Measurements from ENCODE around the gene RASA2. TPM values are rescaled to one million over a fixed set of nuclear protein-coding genes. Genes with fewer than 3 reads are reported as not detected.

Gene RASA2
- total RNA-seq, 2 donors from 2014 or later = 7.8 to 13.5 TPM

DNA sequence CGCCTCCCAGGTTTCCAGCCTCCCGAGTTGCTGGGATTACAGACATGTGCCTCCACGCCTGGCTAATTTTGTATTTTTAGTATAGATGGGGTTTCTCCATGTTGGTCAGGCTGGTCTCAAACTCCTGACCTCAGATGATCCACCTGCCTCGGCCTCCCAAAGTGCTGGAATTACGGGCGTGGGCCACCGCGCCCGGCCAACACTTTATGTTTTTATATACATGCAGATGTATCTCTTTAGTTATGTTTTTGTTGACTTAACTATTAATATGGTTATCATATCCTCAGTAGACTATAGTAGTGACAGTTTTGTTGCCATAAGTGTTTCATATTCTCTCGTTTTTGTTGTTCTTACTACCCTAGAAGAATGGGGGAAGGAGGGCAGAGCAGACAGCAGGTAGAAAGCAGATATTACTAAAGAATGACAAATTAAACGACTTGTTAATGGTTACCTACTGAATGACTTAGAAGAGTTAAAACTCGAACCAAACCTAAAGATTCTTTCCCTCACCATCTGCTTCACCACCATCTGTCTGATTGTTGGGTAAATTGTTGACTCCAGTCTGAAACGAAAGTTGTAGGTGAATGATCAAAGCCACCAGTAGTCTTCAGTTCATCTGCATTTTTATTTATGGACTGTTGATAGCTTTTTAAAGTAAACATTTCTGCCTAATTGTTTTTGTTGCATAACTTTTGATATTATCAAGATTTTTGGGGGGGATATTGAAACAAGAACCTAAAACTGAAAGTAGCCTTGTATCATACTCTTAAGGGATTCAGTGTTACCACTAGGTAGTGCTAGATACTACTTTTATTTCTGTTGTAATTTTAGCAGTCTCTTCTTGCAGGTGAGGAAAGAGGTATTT lies 89.3 kb downstream of the RASA2 start:
- no peaks in the 10 kb centered on the region for H3K36me3 ChIP-seq
- no peak overlapping the region for H3K27ac ChIP-seq
- no peaks in the 10 kb centered on the region for H3K27me3 ChIP-seq (replicated peaks; ENCODE audit: insufficient read depth)
- WGBS = 85% methylated on average over 13 of the region's 13 CpGs
- H3K4me1 ChIP-seq (replicated peaks) = no peaks in the 10 kb centered on the region
- no peak for DNase-seq (ENCODE audit: low spot score)
- intact Hi-C loops (cut with DNase I) = loop anchor here (2.0 to 5.0 kb wide), 3 partner anchors 71 to 301 kb away; partner anchors contain the start of genes ATP1B3 and RNF7
- TF ChIP-seq POLR2A (IDR thresholded peaks at IDR 0.05) (no peak), POLR2AphosphoS5 (IDR thresholded peaks at IDR 0.05) (no peak)
- TF ChIP-seq, protein P1, sequence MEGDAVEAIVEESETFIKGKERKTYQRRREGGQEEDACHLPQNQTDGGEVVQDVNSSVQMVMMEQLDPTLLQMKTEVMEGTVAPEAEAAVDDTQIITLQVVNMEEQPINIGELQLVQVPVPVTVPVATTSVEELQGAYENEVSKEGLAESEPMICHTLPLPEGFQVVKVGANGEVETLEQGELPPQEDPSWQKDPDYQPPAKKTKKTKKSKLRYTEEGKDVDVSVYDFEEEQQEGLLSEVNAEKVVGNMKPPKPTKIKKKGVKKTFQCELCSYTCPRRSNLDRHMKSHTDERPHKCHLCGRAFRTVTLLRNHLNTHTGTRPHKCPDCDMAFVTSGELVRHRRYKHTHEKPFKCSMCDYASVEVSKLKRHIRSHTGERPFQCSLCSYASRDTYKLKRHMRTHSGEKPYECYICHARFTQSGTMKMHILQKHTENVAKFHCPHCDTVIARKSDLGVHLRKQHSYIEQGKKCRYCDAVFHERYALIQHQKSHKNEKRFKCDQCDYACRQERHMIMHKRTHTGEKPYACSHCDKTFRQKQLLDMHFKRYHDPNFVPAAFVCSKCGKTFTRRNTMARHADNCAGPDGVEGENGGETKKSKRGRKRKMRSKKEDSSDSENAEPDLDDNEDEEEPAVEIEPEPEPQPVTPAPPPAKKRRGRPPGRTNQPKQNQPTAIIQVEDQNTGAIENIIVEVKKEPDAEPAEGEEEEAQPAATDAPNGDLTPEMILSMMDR (IDR thresholded peaks at IDR 0.05) = peak in 3 of 4 experiments; percentile 37 to 71 (median 60)
- H3K4me3 ChIP-seq = no peak overlapping the region
- H3K9me3 ChIP-seq = no peaks in the 10 kb centered on the region

DNA sequence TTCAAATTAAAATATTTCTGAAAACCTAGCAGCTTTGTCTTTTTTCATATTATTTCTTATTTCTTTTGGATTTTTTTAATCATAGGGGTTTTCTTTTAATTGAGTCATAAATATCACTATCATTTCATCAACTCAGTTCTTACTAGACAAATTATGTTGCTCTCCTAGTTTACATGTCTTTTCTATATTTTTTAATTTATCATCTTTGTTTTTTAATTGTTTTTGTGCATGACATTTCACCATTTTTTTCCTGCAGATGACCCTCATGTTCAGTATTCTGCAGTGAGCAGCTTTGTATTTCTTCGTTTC lies 89.9 kb downstream of the RASA2 start:
- intact Hi-C loops (cut with DNase I) = loop anchor here (2.0 to 5.0 kb wide), 3 partner anchors 71 to 300 kb away; partner anchors contain the start of genes ATP1B3 and RNF7

DNA sequence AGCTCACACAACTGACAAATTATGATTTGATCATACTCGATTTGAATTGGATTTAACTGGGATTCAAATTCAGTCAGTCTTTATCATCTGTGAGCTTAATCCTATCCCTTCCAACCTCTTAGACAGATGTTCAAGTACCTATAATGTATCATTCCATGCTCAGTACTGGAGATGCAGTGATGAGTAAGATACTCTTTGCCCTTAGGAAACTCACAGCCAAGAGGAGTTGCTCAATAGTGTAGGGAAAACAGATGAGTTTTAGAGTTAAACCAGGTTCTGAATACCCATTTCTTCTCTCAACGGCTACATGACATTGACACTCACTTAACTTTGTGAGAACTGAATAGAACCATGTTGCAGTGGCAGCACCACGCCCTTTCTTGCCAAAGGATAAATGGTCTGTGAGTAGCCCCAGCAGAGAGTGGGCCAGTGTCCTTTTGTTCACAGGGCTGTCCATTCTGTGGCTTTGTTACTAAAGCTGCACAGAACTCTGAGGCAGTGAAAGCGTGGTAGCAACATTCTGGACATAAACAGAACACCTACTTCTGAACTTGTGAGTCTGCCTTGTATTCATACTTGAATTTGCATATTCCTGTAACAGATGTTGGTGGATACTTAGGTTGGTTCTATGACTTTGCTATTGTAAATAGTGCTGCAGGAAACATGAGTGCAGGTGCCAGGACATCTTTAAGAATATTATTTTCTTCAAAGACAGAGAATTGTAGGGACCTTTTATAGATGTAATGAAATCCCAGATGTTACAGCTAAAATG lies 91.6 kb downstream of the RASA2 start:
- no peak for DNase-seq (ENCODE audit: low spot score)
- intact Hi-C loops (cut with DNase I) = loop anchor here (5.0 kb wide), 1 partner anchor 69 kb away; no protein-coding TSS in a partner anchor
- TF ChIP-seq POLR2AphosphoS5 (IDR thresholded peaks at IDR 0.05) (no peak), POLR2A (IDR thresholded peaks at IDR 0.05) (no peak)
- TF ChIP-seq, protein P1 (IDR thresholded peaks at IDR 0.05) = no peak
- Histone ChIP-seq H3K27me3 (replicated peaks; ENCODE audit: insufficient read depth) (no peaks in the 10 kb centered on the region), H3K27ac (no peak overlapping the region), H3K9me3 (no peaks in the 10 kb centered on the region), H3K4me1 (replicated peaks) (no peaks in the 10 kb centered on the region), H3K36me3 (no peaks in the 10 kb centered on the region), H3K4me3 (no peak overlapping the region)
- 89% methylated on average over 4 of the region's 4 CpGs for whole genome bisulfite sequencing

More for the DNA sequence above, 89.9 kb downstream of the RASA2 start:
- H3K4me3 ChIP-seq = no peak overlapping the region
- 97% methylated on average over 1 of the region's 1 CpG for WGBS
- H3K4me1 ChIP-seq (replicated peaks) = no peaks in the 10 kb centered on the region
- TF ChIP-seq POLR2A (IDR thresholded peaks at IDR 0.05) = no peak
- TF ChIP-seq, protein P1 (IDR thresholded peaks at IDR 0.05) = no peak
- no peak for TF ChIP-seq POLR2AphosphoS5 (IDR thresholded peaks at IDR 0.05)
- no peaks in the 10 kb centered on the region for H3K36me3 ChIP-seq
- DNase-seq (ENCODE audit: low spot score) = no peak
- no peaks in the 10 kb centered on the region for H3K27me3 ChIP-seq (replicated peaks; ENCODE audit: insufficient read depth)
- no peak overlapping the region for H3K27ac ChIP-seq
- H3K9me3 ChIP-seq = no peaks in the 10 kb centered on the region

DNA sequence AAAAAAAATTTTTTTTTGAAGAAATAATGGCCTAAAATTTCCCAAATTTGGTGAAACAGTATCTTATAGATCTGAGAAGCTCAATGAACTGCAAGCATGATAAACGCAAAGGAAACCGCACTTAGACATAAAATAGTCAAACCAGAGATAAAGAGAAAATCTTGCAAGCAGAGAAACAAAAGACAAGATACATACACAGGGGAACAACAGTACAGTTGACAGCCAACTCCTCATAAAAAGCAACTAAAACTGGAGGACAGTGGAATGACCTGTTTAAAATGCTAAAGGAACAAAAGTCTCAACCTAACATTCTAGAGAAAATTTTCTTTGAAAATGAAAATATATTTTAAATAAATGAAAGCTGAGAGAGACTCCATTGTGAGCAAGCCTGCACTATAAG lies 107.5 kb downstream of the RASA2 start:
- Histone ChIP-seq H3K27ac (no peak overlapping the region), H3K4me1 (replicated peaks) (no peaks in the 10 kb centered on the region), H3K27me3 (replicated peaks; ENCODE audit: insufficient read depth) (no peaks in the 10 kb centered on the region), H3K4me3 (no peak overlapping the region), H3K36me3 (no peaks in the 10 kb centered on the region), H3K9me3 (no peaks in the 10 kb centered on the region)
- intact Hi-C loops (cut with DNase I) = no loop called here
- WGBS = 99% methylated on average over 2 of the region's 2 CpGs
- TF ChIP-seq, protein P1 (IDR thresholded peaks at IDR 0.05) = no peak
- TF ChIP-seq POLR2AphosphoS5 (IDR thresholded peaks at IDR 0.05) (no peak), POLR2A (IDR thresholded peaks at IDR 0.05) (no peak)
- no peak for DNase-seq (ENCODE audit: low spot score)

Data from prostate gland (tissue), 2 donors.